Measurements from ENCODE around the gene LDAF1.

DNA sequence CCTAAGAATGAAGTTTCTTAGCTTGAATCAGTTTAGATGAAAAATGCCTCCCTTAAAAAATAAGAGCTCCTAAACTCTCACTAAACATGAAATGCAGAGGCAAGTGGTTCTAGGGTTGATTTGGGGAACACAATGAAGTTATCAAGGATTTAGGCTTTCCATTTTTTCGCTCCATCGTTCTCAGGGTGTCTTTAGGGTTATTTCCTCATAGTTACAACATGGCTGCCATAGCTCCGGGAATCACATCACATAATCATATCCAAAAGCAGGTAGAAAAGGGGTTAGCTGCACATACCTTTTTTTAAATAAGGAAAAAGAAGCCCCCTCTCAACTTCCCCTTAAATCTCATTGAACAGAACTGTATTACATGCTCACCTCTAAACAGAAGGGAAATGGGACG lies 31.5 kb downstream of the LDAF1 start:
- TF ChIP-seq, protein P1, sequence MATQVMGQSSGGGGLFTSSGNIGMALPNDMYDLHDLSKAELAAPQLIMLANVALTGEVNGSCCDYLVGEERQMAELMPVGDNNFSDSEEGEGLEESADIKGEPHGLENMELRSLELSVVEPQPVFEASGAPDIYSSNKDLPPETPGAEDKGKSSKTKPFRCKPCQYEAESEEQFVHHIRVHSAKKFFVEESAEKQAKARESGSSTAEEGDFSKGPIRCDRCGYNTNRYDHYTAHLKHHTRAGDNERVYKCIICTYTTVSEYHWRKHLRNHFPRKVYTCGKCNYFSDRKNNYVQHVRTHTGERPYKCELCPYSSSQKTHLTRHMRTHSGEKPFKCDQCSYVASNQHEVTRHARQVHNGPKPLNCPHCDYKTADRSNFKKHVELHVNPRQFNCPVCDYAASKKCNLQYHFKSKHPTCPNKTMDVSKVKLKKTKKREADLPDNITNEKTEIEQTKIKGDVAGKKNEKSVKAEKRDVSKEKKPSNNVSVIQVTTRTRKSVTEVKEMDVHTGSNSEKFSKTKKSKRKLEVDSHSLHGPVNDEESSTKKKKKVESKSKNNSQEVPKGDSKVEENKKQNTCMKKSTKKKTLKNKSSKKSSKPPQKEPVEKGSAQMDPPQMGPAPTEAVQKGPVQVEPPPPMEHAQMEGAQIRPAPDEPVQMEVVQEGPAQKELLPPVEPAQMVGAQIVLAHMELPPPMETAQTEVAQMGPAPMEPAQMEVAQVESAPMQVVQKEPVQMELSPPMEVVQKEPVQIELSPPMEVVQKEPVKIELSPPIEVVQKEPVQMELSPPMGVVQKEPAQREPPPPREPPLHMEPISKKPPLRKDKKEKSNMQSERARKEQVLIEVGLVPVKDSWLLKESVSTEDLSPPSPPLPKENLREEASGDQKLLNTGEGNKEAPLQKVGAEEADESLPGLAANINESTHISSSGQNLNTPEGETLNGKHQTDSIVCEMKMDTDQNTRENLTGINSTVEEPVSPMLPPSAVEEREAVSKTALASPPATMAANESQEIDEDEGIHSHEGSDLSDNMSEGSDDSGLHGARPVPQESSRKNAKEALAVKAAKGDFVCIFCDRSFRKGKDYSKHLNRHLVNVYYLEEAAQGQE (IDR thresholded peaks at IDR 0.05) = no peak
- TF ChIP-seq, protein P2, sequence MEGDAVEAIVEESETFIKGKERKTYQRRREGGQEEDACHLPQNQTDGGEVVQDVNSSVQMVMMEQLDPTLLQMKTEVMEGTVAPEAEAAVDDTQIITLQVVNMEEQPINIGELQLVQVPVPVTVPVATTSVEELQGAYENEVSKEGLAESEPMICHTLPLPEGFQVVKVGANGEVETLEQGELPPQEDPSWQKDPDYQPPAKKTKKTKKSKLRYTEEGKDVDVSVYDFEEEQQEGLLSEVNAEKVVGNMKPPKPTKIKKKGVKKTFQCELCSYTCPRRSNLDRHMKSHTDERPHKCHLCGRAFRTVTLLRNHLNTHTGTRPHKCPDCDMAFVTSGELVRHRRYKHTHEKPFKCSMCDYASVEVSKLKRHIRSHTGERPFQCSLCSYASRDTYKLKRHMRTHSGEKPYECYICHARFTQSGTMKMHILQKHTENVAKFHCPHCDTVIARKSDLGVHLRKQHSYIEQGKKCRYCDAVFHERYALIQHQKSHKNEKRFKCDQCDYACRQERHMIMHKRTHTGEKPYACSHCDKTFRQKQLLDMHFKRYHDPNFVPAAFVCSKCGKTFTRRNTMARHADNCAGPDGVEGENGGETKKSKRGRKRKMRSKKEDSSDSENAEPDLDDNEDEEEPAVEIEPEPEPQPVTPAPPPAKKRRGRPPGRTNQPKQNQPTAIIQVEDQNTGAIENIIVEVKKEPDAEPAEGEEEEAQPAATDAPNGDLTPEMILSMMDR (IDR thresholded peaks at IDR 0.05; ENCODE audit: low read depth, low read length, missing input control) = no peak
- TF ChIP-seq EGR1 (IDR thresholded peaks at IDR 0.05; ENCODE audit: low read depth in 2 of 2) (no peak), TAF1 (conservative IDR thresholded peaks at IDR 0.05) (no peak), RAD21 (IDR thresholded peaks at IDR 0.05) (no peak), RXRA (IDR thresholded peaks at IDR 0.05) (no peak), GABPA (IDR thresholded peaks at IDR 0.05 in 1 of 2, conservative IDR thresholded peaks at IDR 0.05 in 1 of 2) (no peak), YY1 (IDR thresholded peaks at IDR 0.05) (no peak)
- TF ChIP-seq, protein P3, sequence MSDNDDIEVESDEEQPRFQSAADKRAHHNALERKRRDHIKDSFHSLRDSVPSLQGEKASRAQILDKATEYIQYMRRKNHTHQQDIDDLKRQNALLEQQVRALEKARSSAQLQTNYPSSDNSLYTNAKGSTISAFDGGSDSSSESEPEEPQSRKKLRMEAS (IDR thresholded peaks at IDR 0.05) = no peak
- TF ChIP-seq, protein P4, sequence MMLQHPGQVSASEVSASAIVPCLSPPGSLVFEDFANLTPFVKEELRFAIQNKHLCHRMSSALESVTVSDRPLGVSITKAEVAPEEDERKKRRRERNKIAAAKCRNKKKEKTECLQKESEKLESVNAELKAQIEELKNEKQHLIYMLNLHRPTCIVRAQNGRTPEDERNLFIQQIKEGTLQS (IDR thresholded peaks at IDR 0.05) = no peak
- TF ChIP-seq, protein P5, sequence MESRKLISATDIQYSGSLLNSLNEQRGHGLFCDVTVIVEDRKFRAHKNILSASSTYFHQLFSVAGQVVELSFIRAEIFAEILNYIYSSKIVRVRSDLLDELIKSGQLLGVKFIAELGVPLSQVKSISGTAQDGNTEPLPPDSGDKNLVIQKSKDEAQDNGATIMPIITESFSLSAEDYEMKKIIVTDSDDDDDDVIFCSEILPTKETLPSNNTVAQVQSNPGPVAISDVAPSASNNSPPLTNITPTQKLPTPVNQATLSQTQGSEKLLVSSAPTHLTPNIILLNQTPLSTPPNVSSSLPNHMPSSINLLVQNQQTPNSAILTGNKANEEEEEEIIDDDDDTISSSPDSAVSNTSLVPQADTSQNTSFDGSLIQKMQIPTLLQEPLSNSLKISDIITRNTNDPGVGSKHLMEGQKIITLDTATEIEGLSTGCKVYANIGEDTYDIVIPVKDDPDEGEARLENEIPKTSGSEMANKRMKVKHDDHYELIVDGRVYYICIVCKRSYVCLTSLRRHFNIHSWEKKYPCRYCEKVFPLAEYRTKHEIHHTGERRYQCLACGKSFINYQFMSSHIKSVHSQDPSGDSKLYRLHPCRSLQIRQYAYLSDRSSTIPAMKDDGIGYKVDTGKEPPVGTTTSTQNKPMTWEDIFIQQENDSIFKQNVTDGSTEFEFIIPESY (IDR thresholded peaks at IDR 0.05) = no peak

Measured in liver (tissue), 3 donors.